Right lobe of liver (tissue), 6 donors: ENCODE measurements around the gene RAP1GDS1. TPM values are rescaled to one million over a fixed set of nuclear protein-coding genes. Genes with fewer than 3 reads are reported as not detected.

Experiments used
- ATAC-seq, 4 donors: fragments of 200-7000 bp; cut with Tn5 transposase; one replicate each; pipeline ENCODE4 v1.9.1; 2020; ENCODE audit warnings: mild to moderate bottlenecking in 4 of 4, moderate library complexity in 4 of 4
- DNase-seq, 3 donors: peaks; one replicate each; pipeline ENCODE4 v3.0.0-alpha.2; 2020
- H3K27ac ChIP-seq, 3 donors: fragments of 200-600 bp; one replicate each; pipeline ENCODE4 v1.8.0; 2022
- H3K27me3 ChIP-seq, 2 donors: fragments of 200-600 bp; one replicate each; pipeline ENCODE4 v1.8.0; 2022
- H3K36me3 ChIP-seq, 4 donors: fragments of 200-600 bp; sonication (generic) in 1 of 4; one replicate each; pipeline versions ENCODE4 v1.5.1 to v1.8.0; 2017 to 2022; ENCODE audit warnings: control low read depth in 1 of 4
- H3K4me1 ChIP-seq, 4 donors: fragments of 200-600 bp; sonication (generic) in 1 of 4; one replicate each; pipeline versions ENCODE4 v1.5.1 to v1.8.0; 2017 to 2022; ENCODE audit warnings: control low read depth in 1 of 4
- H3K4me3 ChIP-seq, 3 donors: fragments of 200-600 bp; one replicate each; pipeline ENCODE4 v1.8.0; 2022
- H3K9me3 ChIP-seq, 4 donors: fragments of 200-600 bp; sonication (generic) in 1 of 4; one replicate each; pipeline versions ENCODE4 v1.5.1 to v1.8.0; 2017 to 2022; ENCODE audit warnings: control low read depth in 1 of 4
- CTCF ChIP-seq, 4 donors: fragments of 200-600 bp in 3 of 4; fragments of 450-650 bp in 1 of 4; IDR thresholded peaks; one replicate each; pipeline versions ENCODE4 v1.5.1 to v1.8.0; 2016 to 2022; ENCODE audit warnings: antibody characterized with exemption in 4 of 4, mild to moderate bottlenecking in 2 of 4
- POLR2A ChIP-seq: fragments of 450-650 bp; IDR thresholded peaks from one replicate; pipeline ENCODE4 v1.6.1; 2017; ENCODE audit warnings: antibody characterized with exemption, mild to moderate bottlenecking
- WGBS: methylation state at CpG from one replicate; pipeline ENCODE4 v1.1.6; 2018; ENCODE audit warnings: low coverage, low lambda C conversion rate; ENCODE audit not compliant: insufficient coverage; ENCODE audit errors: missing lambda C conversion rate; 5-methylcytosine and 5-hydroxymethylcytosine counted together
- intact Hi-C, 2 donors: fragments of 100-400 bp; cut with DNase I; formaldehyde crosslinking; loops; one replicate each; pipeline versions ENCODE4 v1.11.2 to v1.14.1; 2022
- total RNA-seq, 6 experiments: library from RNA; depleted of rRNA in 2 of 6; stranded (reverse); fragments of >200 nt in 2 of 6; fragmentation: NEBNext Ultra II Directional in 3 of 6; extraction: Animal tissue kit (Norgen Biotek cat#: 25700) in 3 of 6; gene quantifications; one replicate each; pipeline versions ENCODE4 v1.1.0 to v1.2.4, GENCODE V29; 2016 to 2023
- donor health status: DM: no; HTN: yes; CAD: no.
- donor health status: DM: no; HTN: no; CAD: no.
- donor health status: DM: no; HTN: no; CAD: no.
- donor health status: DM: no; HTN: yes; CAD: no.
- donor health status: DM: no; HTN: yes; CAD: no.

Gene RAP1GDS1
- total RNA-seq, 6 experiments from 2014 or later = 17.4 to 29.8 (median 20.9) TPM

- no peaks in the 10 kb centered on the region for H3K27me3 ChIP-seq
- no peak for TF ChIP-seq CTCF (IDR thresholded peaks at IDR 0.05)
- TF ChIP-seq POLR2A = no peak
- ATAC-seq (peak; percentile 52 to 88 (median 74)), DNase-seq (peak in 1 of 3 donors; percentile 52)
- H3K4me1 ChIP-seq = peaks cover 0 to 3% (median 0%) of the 10 kb centered on the region in 4 donors
- H3K27ac ChIP-seq = no peak overlapping the region
- H3K9me3 ChIP-seq = no peaks in the 10 kb centered on the region
- 28% methylated on average over 3 of the region's 3 CpGs for WGBS
- no peaks in the 10 kb centered on the region for H3K36me3 ChIP-seq
- intact Hi-C loops = no loop called here
- H3K4me3 ChIP-seq = no peak overlapping the region
These were observed 29.0 kb upstream of the RAP1GDS1 start for GRCh38 chr4:98232202-98232601.

- Histone ChIP-seq H3K4me1 (no peaks in the 10 kb centered on the region), H3K9me3 (no peaks in the 10 kb centered on the region), H3K4me3 (no peak overlapping the region), H3K27me3 (no peaks in the 10 kb centered on the region), H3K36me3 (no peaks in the 10 kb centered on the region), H3K27ac (no peak overlapping the region)
- WGBS = 80% methylated on average over 3 of the region's 3 CpGs
- intact Hi-C loops = no loop called here
- DNase-seq = no peak
- TF ChIP-seq CTCF (IDR thresholded peaks at IDR 0.05) (no peak), POLR2A (no peak)
- ATAC-seq = no peak
These were observed 24.0 kb upstream of the RAP1GDS1 start for GRCh38 chr4:98237204-98237603.

- intact Hi-C loops = no loop called here
- WGBS = 67% methylated on average over 1 of the region's 1 CpG
- Histone ChIP-seq H3K4me3 (no peak overlapping the region), H3K27ac (no peak overlapping the region), H3K36me3 (no peaks in the 10 kb centered on the region), H3K9me3 (no peaks in the 10 kb centered on the region), H3K27me3 (no peaks in the 10 kb centered on the region), H3K4me1 (no peaks in the 10 kb centered on the region)
- TF ChIP-seq CTCF (IDR thresholded peaks at IDR 0.05) (no peak), POLR2A (no peak)
- DNase-seq = no peak
- no peak for ATAC-seq
These were observed 19.1 kb upstream of the RAP1GDS1 start for GRCh38 chr4:98242063-98242462.

- TF ChIP-seq POLR2A (no peak), CTCF (IDR thresholded peaks at IDR 0.05) (no peak)
- intact Hi-C loops = no loop called here
- no peaks in the 10 kb centered on the region for H3K4me1 ChIP-seq
- no peaks in the 10 kb centered on the region for H3K36me3 ChIP-seq
- DNase-seq (no peak), ATAC-seq (no peak)
- H3K9me3 ChIP-seq = no peaks in the 10 kb centered on the region
- WGBS = 84% methylated on average over 2 of the region's 2 CpGs
- no peak overlapping the region for H3K4me3 ChIP-seq
- H3K27ac ChIP-seq = no peak overlapping the region
- H3K27me3 ChIP-seq = no peaks in the 10 kb centered on the region
These were observed 18.6 kb upstream of the RAP1GDS1 start for GRCh38 chr4:98242538-98242937.

- TF ChIP-seq CTCF (IDR thresholded peaks at IDR 0.05) (no peak), POLR2A (no peak)
- Histone ChIP-seq H3K9me3 (no peaks in the 10 kb centered on the region), H3K36me3 (no peaks in the 10 kb centered on the region), H3K27me3 (no peaks in the 10 kb centered on the region), H3K27ac (no peak overlapping the region), H3K4me3 (no peak overlapping the region), H3K4me1 (no peaks in the 10 kb centered on the region)
- DNase-seq (no peak), ATAC-seq (no peak)
- intact Hi-C loops = no loop called here
- WGBS = 63% methylated on average over 4 of the region's 4 CpGs
These were observed 16.0 kb upstream of the RAP1GDS1 start for GRCh38 chr4:98245226-98245625.
